MM.1S (cell line): ENCODE measurements around the gene WDR82.
A peak's percentile ranks its signal among the peaks of the same experiment; 100 is the strongest.

Source experiments
- DNase-seq: peaks from one replicate; pipeline ENCODE4 v3.0.0-alpha.2; 2015
- H2AFZ ChIP-seq: fragments of 300-600 bp; sonication (generic); 2 replicates; pipeline ENCODE4 v1.6.0; 2016; ENCODE audit warnings: antibody characterized with exemption, low read length
- H3F3A ChIP-seq: fragments of 300-600 bp; sonication (generic); 2 replicates; pipeline ENCODE4 v1.6.1; 2016; ENCODE audit warnings: mild to moderate bottlenecking, antibody characterized with exemption, low read length, moderate library complexity, mixed read lengths; ENCODE audit not compliant: insufficient read depth
- H3K27ac ChIP-seq: fragments of 300-600 bp; sonication (generic); 2 replicates; pipeline ENCODE4 v1.5.1; 2016; ENCODE audit warnings: mild to moderate bottlenecking, low read length
- H3K27me3 ChIP-seq: fragments of 300-600 bp; sonication (generic); replicated peaks from 2 replicates; pipeline ENCODE4 v1.6.0; 2016; ENCODE audit warnings: low read length; ENCODE audit not compliant: insufficient read depth
- H3K36me3 ChIP-seq: fragments of 300-600 bp; sonication (generic); replicated peaks from 2 replicates; pipeline ENCODE4 v1.6.1; 2016; ENCODE audit warnings: mild to moderate bottlenecking, low read length, mixed read lengths; ENCODE audit not compliant: insufficient read depth
- H3K4me1 ChIP-seq: fragments of 300-600 bp; sonication (generic); 2 replicates; pipeline ENCODE4 v1.6.1; 2016; ENCODE audit warnings: low read length, mixed read lengths
- H3K4me2 ChIP-seq: fragments of 300-600 bp; sonication (generic); 2 replicates; pipeline ENCODE4 v1.6.0; 2016; ENCODE audit warnings: low read depth, low read length
- H3K4me3 ChIP-seq: fragments of 300-600 bp; sonication (generic); 2 replicates; pipeline ENCODE4 v1.5.1; 2016; ENCODE audit warnings: low read length, mixed read lengths
- H3K79me2 ChIP-seq: fragments of 300-600 bp; sonication (generic); 2 replicates; pipeline ENCODE4 v1.6.1; 2016; ENCODE audit warnings: mixed run types, low read length, mixed read lengths
- H3K9ac ChIP-seq: fragments of 300-600 bp; sonication (generic); 2 replicates; pipeline ENCODE4 v1.6.1; 2016; ENCODE audit warnings: low read length, mixed read lengths
- H3K9me2 ChIP-seq: fragments of 300-600 bp; sonication (generic); replicated peaks from 2 replicates; pipeline ENCODE4 v1.6.1; 2016; ENCODE audit warnings: mild to moderate bottlenecking, low read length, mixed read lengths; ENCODE audit not compliant: insufficient read depth
- H3K9me3 ChIP-seq: fragments of 300-600 bp; sonication (generic); replicated peaks from 2 replicates; pipeline ENCODE4 v1.6.1; 2016; ENCODE audit warnings: mild to moderate bottlenecking, low read length, mixed read lengths; ENCODE audit not compliant: insufficient read depth
- H4K20me1 ChIP-seq: fragments of 300-600 bp; sonication (generic); 2 replicates; pipeline ENCODE4 v1.6.1; 2016; ENCODE audit warnings: mild to moderate bottlenecking, low read length, moderate library complexity, mixed read lengths; ENCODE audit not compliant: insufficient read depth
- CTCF ChIP-seq: fragments of 300-600 bp; sonication (generic); IDR thresholded peaks from 2 replicates; pipeline ENCODE4 v1.5.1; 2016; ENCODE audit warnings: antibody characterized with exemption, low read length, mixed read lengths
- EZH2 ChIP-seq: fragments of 300-600 bp; sonication (generic); optimal IDR thresholded peaks from 2 replicates; pipeline ENCODE3; 2017; ENCODE audit warnings: low read depth, mild to moderate bottlenecking, antibody characterized with exemption, low read length, mixed read lengths
- EZH2phosphoT487 ChIP-seq: fragments of 300-600 bp; sonication (generic); IDR thresholded peaks from 2 replicates; pipeline ENCODE4 v1.6.1; 2018; ENCODE audit warnings: antibody characterized with exemption, low read length

The WDR82 gene

GRCh38 chr3:52237657-52238172 is 40.7 kb downstream of the WDR82 start:
- Histone ChIP-seq H3K27me3 (no peaks in the 10 kb centered on the region), H3K79me2 (peaks cover 36% of the 10 kb centered on the region), H3K9me2 (no peaks in the 10 kb centered on the region), H4K20me1 (no peaks in the 10 kb centered on the region), H3K9me3 (no peaks in the 10 kb centered on the region), H3K4me1 (peaks cover 33% of the 10 kb centered on the region), H3K36me3 (no peaks in the 10 kb centered on the region), H3K4me2 (peak overlapping the region; percentile 99), H2AFZ (no peak overlapping the region), H3F3A (peaks cover 12% of the 10 kb centered on the region), H3K4me3 (peak overlapping the region; percentile 100), H3K9ac (peak overlapping the region; percentile 99; the same call in 1 of the 2 replicates), H3K27ac (no peak overlapping the region)
- no peak for DNase-seq
- TF ChIP-seq EZH2 (no peak), EZH2phosphoT487 (no peak), CTCF (no peak)

DNA sequence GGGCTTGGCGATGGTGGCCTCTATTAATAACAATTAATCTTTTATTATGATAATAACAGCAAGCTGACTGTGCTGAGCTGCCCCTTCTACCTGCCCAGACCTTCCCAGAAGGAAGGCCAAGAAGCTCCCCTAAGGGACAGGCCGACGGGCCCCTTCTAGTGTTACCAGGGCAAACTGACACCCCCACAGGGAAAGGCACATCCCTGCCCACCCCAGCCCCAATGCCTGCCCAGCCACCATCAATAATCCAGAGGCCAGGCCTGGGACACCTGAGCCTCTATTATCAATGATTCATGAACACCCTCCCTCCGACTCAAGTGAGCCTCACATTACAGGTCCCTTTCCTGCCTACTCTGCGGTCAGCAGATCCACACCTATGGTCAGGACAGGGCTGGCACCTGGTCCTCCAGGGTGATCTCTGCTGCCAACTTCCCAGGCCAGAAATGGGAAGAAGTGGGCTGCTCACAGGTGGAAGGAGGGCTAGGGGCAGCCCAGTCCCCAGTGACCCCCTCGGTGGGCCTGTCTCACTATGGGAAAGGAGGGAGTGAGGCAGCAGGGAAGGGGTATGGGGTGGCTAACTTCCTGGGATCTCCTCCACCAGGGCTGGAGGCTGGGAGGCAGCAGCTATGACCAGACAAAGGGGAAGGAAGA is 41.3 kb downstream of the WDR82 start:
- H3K4me2 ChIP-seq: no peak overlapping the region
- H3K9me2 ChIP-seq: no peaks in the 10 kb centered on the region
- no peak overlapping the region; the same call in 1 of the 2 replicates for H3K9ac ChIP-seq
- no peak overlapping the region for H3K4me3 ChIP-seq
- H3K9me3 ChIP-seq: no peaks in the 10 kb centered on the region
- H3K27ac ChIP-seq: no peak overlapping the region
- no peaks in the 10 kb centered on the region for H4K20me1 ChIP-seq
- no peak overlapping the region for H2AFZ ChIP-seq
- TF ChIP-seq CTCF (no peak), EZH2 (no peak), EZH2phosphoT487 (no peak)
- no peaks in the 10 kb centered on the region for H3K36me3 ChIP-seq
- H3K79me2 ChIP-seq: peaks cover 39% of the 10 kb centered on the region
- no peak for DNase-seq
- H3K27me3 ChIP-seq: no peaks in the 10 kb centered on the region
- peaks cover 33% of the 10 kb centered on the region for H3K4me1 ChIP-seq
- H3F3A ChIP-seq: peaks cover 12% of the 10 kb centered on the region

DNA sequence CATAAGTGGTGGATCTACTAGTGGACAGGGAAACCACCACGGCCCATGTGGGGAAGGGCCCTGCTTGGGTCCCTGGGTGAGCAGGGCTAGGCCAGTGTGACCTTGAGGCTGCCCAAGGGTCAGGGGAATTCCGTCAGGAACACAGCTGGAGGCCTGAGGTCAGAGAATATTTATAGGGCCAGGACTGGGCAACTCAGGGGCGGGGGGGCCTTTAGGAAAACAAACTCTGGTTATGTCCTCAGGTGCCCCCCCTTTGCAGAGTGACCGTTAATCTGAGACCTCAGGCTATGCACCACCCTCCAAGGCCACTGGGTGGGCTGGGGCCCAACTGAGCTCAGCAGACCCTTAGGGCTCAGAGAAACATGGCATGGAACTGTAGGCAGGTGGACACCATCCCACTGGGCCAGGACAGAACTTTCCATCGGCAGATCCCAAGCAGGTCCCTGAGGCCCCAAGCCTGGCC is 42.0 kb downstream of the WDR82 start:
- Histone ChIP-seq H4K20me1 (no peaks in the 10 kb centered on the region), H3K27ac (no peak overlapping the region), H3F3A (peaks cover 8% of the 10 kb centered on the region), H3K4me3 (no peak overlapping the region), H3K36me3 (no peaks in the 10 kb centered on the region), H3K4me2 (no peak overlapping the region), H3K4me1 (peaks cover 33% of the 10 kb centered on the region), H3K9me3 (no peaks in the 10 kb centered on the region), H3K9me2 (no peaks in the 10 kb centered on the region), H3K79me2 (peaks cover 39% of the 10 kb centered on the region), H2AFZ (no peak overlapping the region), H3K27me3 (no peaks in the 10 kb centered on the region), H3K9ac (no peak overlapping the region)
- TF ChIP-seq EZH2phosphoT487 (no peak), EZH2 (no peak), CTCF (no peak)
- DNase-seq: no peak
